Epidermal melanocyte (primary cell): ENCODE data around the gene PTPRB.
"Not testable (repeated sequence)": the region's sequence is repeated elsewhere in the genome, so short reads cannot be mapped to it uniquely, and the experiment has no call there.

Source experiments
- DNase-seq: peaks from one replicate; pipeline ENCODE4 v3.0.0; 2011; ENCODE audit warnings: low spot score; ENCODE audit not compliant: insufficient read length

PTPRB gene

DNA sequence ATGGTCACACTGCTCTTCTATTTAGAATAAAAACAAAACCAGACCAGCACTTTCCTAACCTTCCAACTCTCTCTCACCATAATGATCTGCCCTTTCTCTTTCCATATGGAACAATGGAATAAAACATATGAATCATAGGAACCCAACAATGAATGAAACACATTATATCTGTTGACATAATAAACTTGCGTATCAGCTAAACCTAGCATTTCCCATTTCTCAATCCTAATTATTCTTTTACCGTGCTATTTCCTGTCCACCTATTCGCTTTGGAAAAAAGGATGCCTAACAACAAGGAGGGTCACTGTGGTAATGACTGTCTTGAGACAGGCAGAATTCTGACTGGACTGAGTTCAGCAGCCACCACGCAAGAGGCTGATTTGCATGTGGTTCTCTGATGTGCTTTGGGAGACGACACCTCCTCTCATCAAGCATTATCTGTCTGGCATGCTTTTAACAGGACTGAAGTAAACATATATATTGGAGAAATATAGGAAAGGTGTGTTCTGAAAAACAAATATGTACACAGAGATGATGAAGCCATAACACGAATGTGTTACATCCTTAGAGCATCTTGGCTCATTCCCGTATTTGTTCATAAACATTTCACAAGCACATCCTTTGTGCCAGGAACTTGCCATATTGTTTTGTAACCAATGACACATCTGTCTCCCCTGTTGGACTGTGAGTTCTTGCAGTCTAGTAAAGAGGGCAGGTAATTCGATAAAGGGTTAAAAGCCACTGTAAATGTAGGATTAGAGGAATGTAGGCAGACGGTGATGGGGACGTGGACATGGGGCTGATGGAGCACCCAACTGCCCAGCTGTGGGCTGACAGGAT lies 87.7 kb downstream of the PTPRB start:
- no peak for DNase-seq

DNA sequence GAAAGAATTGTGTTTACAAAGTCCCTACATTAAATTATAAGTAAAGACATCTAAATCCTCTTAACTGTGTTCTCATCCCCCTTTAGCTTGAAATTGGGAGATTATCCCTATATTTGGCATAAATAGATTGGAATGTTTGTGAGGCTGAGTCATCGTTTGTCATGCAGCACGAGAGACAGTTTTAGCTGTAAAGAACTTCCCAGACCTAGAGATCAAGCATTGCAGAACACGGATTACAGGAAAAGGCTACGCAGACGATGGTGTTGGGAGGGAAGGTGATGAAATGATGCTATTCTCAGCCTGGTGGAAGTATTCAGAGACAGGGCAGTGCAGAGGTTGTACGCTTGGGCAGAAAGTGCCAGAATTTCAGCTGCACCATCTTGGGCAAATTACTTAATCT lies 93.8 kb downstream of the PTPRB start:
- peak; percentile 35 for DNase-seq

DNA sequence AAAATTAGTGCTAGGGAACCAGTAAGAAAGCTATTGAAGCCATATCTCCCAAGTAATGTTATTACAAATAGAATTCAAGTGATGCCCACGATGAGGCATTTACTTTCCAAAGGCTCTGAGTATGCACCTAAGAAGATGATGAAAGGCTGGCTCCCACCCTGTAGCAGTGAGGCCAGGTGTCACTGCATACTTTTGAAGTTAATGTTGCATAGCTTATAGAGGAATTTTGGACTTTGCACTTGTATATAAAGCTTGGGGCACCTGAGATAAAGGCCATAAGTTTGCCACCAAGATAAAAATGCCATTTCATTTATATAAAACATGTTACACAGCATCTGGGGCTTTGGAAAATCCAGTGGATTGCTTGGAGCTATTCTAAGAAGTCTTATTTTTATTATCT lies 96.2 kb downstream of the PTPRB start:
- no peak for DNase-seq

DNA sequence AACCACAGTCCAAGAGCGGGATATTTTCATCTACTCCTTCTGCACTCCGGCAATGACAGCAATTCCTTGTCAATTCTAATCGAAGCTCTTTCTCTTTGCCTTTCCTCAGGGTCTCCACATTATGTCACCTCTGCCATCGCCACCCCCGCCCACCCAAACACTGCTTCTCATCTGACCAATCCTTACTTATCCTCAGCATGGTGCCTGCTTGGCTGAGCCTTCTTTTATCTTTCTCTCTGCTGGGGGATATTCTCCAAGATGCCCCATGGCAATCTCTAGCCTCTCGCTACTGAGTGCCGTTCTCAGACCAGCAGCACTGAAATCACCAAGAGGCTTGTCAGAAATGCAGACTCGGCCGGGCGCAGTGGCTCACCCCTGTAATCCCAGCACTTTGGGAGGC lies 100.6 kb downstream of the PTPRB start:
- no peak for DNase-seq

DNA sequence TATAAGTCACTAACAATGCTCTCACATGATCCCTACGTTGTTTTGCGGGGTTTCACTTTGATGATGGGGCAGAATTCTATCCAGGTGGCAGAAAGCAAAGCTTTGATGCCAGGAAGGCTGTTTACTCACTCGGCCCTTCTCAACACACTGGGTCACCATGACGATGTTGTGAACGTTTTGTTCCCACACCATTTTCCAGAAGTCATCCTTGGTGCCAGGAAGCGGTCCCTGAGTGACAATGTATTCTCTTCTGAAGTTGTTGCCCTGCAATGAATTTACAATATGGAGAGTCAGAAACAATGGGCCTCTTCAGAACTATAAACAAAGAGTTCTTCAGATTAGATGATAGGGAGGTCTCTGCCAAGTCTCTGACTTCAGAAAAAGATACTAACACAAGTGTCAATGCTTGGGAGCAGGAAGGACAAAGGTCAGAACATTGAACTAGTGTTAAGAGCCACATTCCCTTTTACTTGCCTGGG lies 101.3 kb downstream of the PTPRB start:
- DNase-seq: no peak

DNA sequence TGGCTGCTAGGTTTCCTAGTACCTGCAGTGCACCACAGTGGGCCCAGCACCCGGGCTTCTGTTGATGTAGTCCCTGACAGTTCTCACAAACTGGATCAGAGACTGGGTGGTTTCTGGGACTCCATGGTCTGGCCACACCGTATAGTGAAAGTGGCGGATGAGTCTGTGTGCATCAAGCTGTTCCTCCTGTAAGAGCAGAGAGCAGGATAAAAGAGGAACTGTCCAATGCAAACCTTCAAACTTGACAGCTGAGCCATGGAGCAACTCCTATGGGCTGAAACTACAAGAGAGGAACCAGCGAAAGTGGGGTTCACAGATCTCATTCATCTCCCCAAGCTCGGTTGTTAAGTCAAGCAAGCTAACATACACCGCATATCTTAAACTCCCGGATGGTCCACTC lies 102.8 kb downstream of the PTPRB start:
- DNase-seq: no peak

DNA sequence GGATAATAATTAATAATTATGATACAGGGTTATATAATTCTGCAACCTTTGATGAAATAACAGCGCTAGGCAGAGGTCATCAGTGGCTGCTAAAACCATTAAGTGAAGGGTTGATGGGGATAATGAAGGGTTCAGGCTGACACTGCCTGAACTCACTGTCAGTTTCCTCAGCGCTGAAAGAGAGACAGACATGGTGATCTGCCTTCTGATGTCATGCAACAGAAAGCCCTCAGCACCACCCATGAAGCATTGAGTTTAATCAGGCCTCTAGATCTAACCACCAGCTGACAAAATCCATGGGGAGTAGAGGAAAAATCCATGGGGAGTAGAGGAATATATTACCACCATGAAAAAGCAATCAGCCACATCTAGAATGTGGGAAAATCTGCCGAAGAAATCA lies 107.6 kb downstream of the PTPRB start:
- no peak for DNase-seq

DNA sequence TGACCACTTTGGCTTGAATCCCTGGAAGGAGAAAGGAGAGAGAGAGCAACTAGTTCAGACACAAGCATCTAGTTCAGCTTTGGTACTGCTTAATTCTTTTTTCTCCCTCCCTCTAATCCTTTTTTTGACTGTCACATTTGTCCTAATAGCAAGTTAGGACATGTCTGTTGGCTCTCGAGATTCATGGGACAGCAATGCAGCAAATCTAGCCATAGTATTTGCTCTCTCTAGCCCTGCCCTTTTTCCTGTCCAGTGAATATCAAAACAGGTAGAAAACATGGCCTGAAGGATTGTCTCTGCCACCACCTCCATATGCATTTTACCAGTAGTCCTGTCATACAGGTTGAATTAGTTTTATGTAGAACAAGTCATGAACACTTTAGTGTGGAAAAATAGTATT lies 116.4 kb downstream of the PTPRB start:
- DNase-seq: no peak

DNA sequence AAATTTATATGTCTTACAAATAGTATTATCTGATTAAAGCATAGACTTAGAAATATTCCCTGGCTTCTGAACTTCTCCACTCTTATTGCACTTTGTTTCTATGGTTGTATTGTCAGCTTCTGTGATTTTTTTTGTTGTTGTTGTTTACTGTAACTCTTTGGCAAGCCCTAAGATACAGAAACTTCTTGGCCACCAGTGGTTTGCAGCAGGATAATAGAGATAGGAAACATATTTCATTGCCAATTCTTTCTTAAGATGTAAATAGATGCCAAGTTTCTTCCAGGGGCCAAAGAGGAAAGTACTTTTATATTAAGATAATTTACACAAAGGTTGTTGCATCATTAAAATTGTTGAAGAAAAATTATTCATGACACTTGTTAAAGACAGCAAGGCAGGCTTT lies 123.8 kb downstream of the PTPRB start:
- DNase-seq: no peak

DNA sequence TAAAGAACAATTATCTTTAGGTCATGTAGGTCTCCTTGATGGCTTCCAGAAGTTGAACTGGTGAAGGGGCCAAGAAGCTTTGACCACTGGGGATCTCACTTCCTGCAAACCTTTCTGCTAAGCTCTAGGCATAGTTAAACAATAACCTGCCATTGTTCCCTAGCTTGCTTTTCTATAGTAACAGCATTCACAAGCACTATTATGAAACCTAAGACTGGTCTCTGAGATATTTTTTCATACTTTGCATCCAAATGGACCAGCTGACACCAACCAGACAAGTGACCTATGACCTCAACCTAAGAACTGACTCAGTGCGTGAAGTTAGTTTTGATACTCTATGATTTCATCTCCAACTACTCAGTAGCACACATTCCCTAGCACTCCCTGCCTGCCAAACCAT lies 129.1 kb downstream of the PTPRB start:
- no peak for DNase-seq

DNA sequence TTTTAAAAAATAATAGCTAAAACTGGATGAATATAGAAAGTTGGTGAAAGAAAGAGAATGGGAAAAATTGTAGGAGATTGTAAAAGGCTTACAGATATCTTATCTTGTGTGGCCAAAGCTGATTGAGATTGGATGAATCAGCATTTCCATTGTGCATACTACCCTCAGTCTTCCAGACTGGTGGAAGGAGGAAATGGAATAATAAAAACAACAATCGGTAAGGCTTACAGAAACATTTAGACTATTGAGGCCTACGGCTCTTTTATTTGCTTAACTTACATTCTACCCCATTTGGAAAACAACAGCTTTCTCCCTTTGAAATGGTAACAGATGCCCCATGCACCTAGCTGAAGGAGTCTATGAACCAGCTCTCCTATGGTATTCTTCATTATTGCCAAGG lies 129.8 kb downstream of the PTPRB start:
- DNase-seq: no peak

DNA sequence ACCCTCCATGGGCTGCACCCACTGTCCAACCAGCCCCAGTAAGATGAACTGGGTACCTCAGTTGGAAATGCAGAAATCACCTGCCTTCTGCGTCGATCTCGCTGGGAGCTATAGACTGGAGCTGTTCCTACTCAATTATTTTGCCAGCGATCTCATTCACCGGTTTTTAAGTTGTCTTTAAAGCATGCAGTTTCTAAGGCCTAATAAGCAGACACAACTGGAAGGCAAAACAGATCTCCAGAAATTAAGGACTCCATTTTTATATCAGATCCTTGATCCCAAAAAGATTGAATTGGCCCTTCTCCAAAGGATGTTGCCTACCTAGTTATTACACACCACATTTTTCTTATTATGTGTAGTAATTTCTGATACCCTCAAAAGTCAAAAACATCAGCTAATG lies 139.7 kb downstream of the PTPRB start:
- no peak for DNase-seq

DNA sequence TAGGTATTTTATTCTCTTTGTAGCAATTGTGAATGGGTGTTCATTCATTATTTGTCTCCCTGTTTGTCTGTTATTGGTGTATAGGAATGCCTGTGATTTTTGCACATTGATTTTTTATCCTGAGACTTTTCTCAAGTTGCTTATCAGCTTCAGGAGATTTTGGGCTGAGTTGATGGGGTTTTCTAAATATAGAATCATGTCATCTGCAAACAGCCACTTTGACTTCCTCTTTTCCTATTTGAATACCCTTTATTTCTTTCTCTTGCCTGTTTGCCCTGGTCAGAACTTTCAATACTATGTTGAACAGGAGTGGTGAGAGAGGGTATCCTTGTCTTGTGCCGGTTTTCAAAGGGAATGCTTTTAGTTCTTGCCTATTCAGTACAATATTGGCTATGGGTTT lies 144.3 kb downstream of the PTPRB start:
- not testable (repeated sequence) for DNase-seq

DNA sequence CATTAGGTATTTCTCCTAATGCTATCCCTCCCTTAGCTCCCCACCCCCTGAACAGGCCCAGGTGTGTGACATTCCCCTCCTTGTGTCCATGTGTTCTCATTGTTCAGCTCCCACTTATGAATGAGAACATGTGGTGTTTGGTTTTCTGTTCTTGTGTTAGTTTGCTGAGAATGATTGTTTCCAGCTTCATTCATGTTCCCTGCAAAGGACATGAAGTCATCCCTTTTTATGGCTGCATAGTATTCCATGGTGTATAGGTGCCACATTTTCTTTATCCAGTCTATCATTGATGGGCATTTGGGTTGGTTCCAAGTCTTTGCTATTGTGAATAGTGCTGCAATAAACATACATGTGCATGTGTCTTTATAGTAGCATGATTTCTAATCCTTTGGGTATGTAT lies 146.3 kb downstream of the PTPRB start:
- DNase-seq: not testable (repeated sequence)

DNA sequence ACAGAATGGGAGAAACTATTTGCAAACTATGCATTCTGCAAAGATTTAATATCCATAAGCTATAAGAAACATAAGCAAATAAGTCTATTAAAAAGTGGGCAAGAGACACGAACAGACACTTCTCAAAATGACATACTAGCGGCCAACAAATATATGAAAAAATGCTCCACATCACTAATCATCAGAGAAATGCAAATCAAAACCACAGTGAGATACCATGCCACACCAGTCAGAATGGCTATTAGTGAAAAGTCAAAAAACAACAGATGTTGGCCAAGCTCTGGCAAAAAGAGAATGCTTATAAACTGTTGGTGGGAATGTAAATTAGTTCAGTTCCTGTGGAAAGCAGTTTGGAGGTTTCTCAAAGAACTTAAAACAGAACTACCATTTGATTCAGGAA lies 149.8 kb downstream of the PTPRB start:
- DNase-seq: no peak

DNA sequence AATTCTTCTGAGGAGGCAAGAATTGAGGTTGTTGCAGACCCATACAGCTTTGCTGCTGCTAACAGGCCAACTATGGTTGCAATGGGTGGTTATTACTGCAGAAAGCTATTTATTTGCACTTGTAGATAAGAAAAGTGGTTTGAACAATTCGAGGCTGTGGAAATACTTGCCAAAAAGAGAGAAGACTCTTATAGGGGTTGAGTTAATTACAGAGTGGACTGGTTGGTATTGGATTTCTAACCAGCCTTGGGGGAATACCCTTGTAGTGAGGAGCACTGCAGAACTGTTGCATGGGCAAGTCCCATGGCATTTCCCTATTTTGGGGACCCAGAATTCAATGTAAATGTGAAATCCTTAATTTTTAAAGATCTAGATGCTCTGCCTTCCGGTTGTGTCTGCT lies 150.6 kb downstream of the PTPRB start:
- no peak for DNase-seq

DNA sequence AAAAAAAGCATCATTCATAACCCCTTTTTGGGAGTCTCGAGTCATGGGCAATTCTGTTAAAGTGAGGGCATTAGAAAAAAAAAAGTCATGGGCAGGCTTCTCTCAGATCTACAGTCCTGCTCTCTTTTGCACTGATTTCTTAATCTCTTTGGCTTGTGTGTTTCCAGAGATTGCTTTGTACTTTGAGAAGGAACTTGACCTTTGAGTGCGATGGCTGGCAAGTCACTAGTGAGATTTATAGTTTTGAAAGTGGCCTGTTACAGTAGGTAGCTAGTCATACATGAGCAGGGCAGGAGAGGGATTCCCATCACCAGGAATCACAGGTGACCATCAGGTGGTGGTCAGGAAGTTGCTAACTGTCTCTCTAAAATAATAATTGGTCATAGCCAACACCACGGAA lies 151.5 kb downstream of the PTPRB start:
- no peak for DNase-seq

DNA sequence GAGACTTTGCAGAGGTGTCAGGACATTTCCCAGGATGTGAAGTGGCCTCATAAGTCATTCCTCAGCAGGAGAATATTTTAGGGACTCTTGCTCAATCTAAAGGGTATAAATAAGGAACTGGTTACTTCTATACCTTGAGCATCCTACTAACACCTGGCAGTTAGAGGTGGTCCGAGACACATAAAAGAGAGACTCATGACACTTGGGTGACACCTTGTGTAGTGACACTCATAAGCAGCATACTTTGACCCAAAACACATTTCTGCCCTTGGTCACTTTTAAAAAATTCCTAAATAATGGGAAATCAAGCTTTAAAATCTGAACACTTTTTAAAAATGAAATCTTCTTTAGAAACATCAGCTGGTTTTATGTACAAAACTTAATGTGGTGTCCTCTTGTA lies 152.8 kb downstream of the PTPRB start:
- no peak for DNase-seq

DNA sequence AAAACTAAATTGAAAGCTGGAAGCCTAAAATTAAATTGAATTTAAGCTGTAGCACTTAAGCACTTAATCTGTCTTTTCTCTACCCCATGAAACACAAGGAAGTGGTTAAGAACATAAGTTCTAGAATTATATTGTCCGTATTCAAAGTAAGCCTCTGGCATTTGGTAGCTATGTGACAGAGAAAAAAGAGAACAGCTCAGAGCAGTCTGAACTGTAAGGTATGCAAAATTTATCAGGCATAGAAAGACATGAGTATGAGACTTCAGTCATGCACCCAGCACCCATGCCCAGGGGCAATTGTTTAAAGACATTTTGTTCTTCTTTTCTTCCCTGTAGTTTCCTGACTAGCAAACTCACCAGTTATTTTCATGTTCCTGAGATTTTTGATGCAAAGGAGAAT lies 154.5 kb downstream of the PTPRB start:
- DNase-seq: no peak

DNA sequence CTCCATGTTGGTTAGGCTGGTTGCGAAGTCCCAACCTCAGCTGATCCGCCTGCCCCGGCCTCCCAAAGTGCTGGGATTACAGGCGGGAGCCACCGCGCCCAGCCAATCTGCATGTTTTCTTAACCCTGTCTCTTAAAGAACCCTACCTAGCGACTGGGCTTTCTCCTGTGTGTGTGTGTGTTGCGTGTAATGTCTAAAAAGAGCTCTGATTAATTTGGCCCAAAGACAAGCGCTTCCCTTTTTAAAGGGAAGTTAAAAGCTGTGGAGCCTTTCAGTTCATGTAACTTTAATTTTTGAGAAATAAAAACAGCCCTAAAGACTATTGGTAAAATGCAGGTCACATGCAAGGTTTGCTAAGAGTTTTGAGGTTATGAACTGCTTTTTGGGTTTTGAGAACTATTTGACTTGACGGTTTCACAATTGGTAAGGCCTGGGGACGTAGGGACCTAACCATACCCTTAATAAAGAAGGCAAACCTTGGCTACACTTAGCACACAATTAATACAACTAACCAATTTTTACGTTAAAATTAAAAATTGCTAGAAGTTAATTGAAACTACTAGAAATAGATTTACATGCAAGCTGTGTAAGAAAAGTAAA lies 167.9 kb downstream of the PTPRB start:
- no peak for DNase-seq

DNA sequence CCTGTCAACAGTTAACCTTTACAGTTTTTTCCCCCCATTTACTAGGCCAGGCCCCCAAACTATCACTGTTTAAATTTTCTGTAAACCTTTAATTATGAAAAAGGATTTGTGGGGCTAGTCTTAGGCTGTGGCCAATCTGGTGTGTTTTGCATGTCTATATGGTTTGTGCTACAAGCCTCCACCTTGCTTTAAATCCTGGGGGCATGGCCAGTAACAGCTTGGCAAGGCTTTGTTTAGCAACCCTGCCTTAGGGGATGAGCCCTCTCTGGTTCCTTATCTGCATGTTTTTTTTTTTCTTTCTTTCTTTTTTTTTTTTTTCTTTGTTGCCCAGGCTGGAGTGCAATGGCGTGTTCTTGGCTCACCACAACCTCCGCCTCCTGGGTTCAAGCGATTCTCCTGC lies 168.5 kb downstream of the PTPRB start:
- DNase-seq: no peak

DNA sequence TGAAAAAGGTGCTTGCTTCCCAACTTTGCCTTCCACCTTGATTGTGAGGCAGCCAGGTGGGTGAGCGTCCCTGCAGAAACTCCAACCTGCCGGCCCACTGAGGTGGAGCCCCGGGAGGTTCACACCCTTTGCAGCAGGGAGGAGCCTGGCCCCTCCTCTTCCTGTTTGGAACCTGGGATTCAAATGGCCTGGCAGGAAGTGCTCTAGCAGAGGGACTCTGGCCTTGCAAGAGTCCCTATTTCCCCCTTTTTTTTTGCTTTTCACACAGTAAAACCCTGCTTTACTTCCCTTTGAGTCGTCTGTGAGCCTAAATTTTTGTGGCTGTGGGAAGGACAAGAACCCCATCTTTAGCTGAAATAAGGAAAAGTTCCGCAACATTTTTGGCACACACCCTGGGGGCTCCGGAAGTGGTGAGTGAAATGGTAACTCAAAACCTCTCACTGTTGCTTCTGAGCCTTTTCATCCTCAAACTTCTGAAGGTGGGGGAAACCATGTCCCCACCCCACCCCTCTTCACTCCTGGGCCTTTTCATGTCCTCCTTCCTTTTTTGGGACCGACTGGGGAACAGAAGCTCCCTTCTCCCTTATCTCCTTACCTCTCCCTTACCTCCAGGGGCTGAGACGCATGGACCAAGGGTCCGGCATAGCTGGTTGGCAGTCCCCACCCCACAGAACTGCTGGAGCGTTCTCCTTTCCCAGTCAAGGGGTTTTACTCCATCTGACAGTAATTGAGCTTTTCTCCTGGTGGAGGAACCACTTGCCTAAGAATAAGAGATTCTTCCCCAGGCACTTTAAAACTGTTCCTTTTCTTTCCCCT lies 169.1 kb downstream of the PTPRB start:
- no peak for DNase-seq
